Prostate gland (tissue), 2 donors: Measurements from ENCODE around the gene SLC28A1. TPM values are rescaled to one million over a fixed set of nuclear protein-coding genes. Genes with fewer than 3 reads are reported as not detected.
A peak's percentile ranks its signal among the peaks of the same experiment; 100 is the strongest.

Source experiments
- DNase-seq: peaks from one replicate; pipeline ENCODE4 v3.0.0-alpha.2; 2019; ENCODE audit warnings: low spot score
- H3K27ac ChIP-seq, 2 donors: fragments of 200-600 bp; sonication (generic); 2 replicates each; pipeline ENCODE4 v1.5.1; 2017 to 2019
- H3K27me3 ChIP-seq: fragments of 200-600 bp; sonication (generic); replicated peaks from 2 replicates; pipeline ENCODE4 v1.5.1; 2019; ENCODE audit not compliant: insufficient read depth
- H3K36me3 ChIP-seq, 2 donors: fragments of 200-600 bp; sonication (generic); 1 replicate in 1 of 2; 2 replicates in 1 of 2; pipeline versions ENCODE4 v1.5.1 to v1.8.1; 2017 to 2019
- H3K4me1 ChIP-seq: fragments of 200-600 bp; sonication (generic); replicated peaks from 2 replicates; pipeline ENCODE4 v1.5.1; 2019
- H3K4me3 ChIP-seq, 2 donors: fragments of 200-600 bp; sonication (generic); 2 replicates each; pipeline ENCODE4 v1.5.1; 2017 to 2019
- H3K9me3 ChIP-seq: fragments of 200-600 bp; sonication (generic); 2 replicates; pipeline ENCODE4 v1.5.1; 2017
- CTCF ChIP-seq, 4 experiments: fragments of 200-600 bp in 2 of 4; fragments of 450-650 bp in 2 of 4; sonication (generic) in 2 of 4; IDR thresholded peaks; 1 replicate in 3 of 4; 2 replicates in 1 of 4; pipeline ENCODE4 v1.5.1; 2016 to 2019; ENCODE audit warnings: antibody characterized with exemption in 4 of 4, mild to moderate bottlenecking in 2 of 4, moderate library complexity in 2 of 4
- POLR2A ChIP-seq: fragments of 450-650 bp; IDR thresholded peaks from one replicate; pipeline ENCODE4 v1.6.1; 2016; ENCODE audit warnings: antibody characterized with exemption, mild to moderate bottlenecking
- POLR2AphosphoS5 ChIP-seq: sonication (generic); formaldehyde crosslinking; IDR thresholded peaks from one replicate; pipeline ENCODE4 v1.6.1; 2017; ENCODE audit warnings: antibody characterized with exemption
- WGBS: methylation state at CpG from one replicate; pipeline ENCODE4 v1.1.5; 2018; 5-methylcytosine and 5-hydroxymethylcytosine counted together
- intact Hi-C: fragments of 100-400 bp; cut with DNase I; formaldehyde crosslinking; loops from one replicate; pipeline ENCODE4 v1.14.2; 2022
- total RNA-seq, 2 donors: library from RNA; depleted of rRNA; stranded (reverse); fragments of >200 nt; gene quantifications; one replicate each; pipeline ENCODE4 v1.1.0, GENCODE V29; 2016

Gene SLC28A1
- total RNA-seq, 2 donors from 2014 or later, result not detected

- WGBS, result under 1% methylated on average over 60 of the region's 66 CpGs
- H3K4me3 ChIP-seq, result peak overlapping the region; percentile 86 to 96
- H3K36me3 ChIP-seq, result no peaks in the 10 kb centered on the region
- no peaks in the 10 kb centered on the region for H3K27me3 ChIP-seq
- intact Hi-C loops, result no loop called here
- H3K9me3 ChIP-seq, result no peaks in the 10 kb centered on the region
- H3K27ac ChIP-seq, result peak overlapping the region; percentile 95 to 96
- peak; percentile 72 for TF ChIP-seq POLR2AphosphoS5
- peak; percentile 57 for TF ChIP-seq POLR2A
- TF ChIP-seq CTCF (IDR thresholded peaks at IDR 0.05), result peak in 1 of 4 experiments; percentile 21
- H3K4me1 ChIP-seq, result no peaks in the 10 kb centered on the region
- peak; percentile 76 for DNase-seq
Measured at GRCh38 chr15:84980196-84981053, 96.0 kb downstream of the SLC28A1 start.

GRCh38 chr15:84981054-84981710 is 96.7 kb downstream of the SLC28A1 start:
- peak; percentile 90 for DNase-seq
- TF ChIP-seq CTCF (IDR thresholded peaks at IDR 0.05) (peak in 3 of 4 experiments; percentile 27 to 76 (median 63)), POLR2AphosphoS5 (peak; percentile 74), POLR2A (peak; percentile 78)
- H3K9me3 ChIP-seq, result no peaks in the 10 kb centered on the region
- H3K27me3 ChIP-seq, result no peaks in the 10 kb centered on the region
- H3K4me3 ChIP-seq, result peak overlapping the region; percentile 86 to 96
- no peaks in the 10 kb centered on the region for H3K4me1 ChIP-seq
- 0% methylated on average over 32 of the region's 75 CpGs for WGBS
- intact Hi-C loops, result no loop called here
- H3K36me3 ChIP-seq, result no peaks in the 10 kb centered on the region
- peak overlapping the region; percentile 95 to 96 for H3K27ac ChIP-seq

- intact Hi-C loops, result no loop called here
- TF ChIP-seq POLR2AphosphoS5, result no peak
- TF ChIP-seq CTCF (IDR thresholded peaks at IDR 0.05), result peak in 1 of 4 experiments; percentile 19
- WGBS, result under 1% methylated on average over 88 of the region's 95 CpGs
Measured at GRCh38 chr15:84981711-84982300, 97.3 kb downstream of the SLC28A1 start, which contains the start of gene PDE8A. TSS of gene PDE8A (plus strand) at chr15:84981856. CDS start at chr15:84982163, 307 bp downstream.

GRCh38 chr15:84982301-84982920 is 97.9 kb downstream of the SLC28A1 start:
- Histone ChIP-seq H3K27ac (peak overlapping the region; percentile 95 to 96), H3K36me3 (no peaks in the 10 kb centered on the region), H3K4me3 (peak overlapping the region; percentile 86 to 96), H3K9me3 (no peaks in the 10 kb centered on the region), H3K4me1 (no peaks in the 10 kb centered on the region), H3K27me3 (no peaks in the 10 kb centered on the region)
- no peak for TF ChIP-seq POLR2AphosphoS5
- peak; percentile 35 for TF ChIP-seq POLR2A
- no peak for TF ChIP-seq CTCF (IDR thresholded peaks at IDR 0.05)
- peak; percentile 15 for DNase-seq
- 2% methylated on average over 46 of the region's 46 CpGs for WGBS
- intact Hi-C loops, result no loop called here

More at GRCh38 chr15:84981711-84982300, 97.3 kb downstream of the SLC28A1 start, which contains the start of gene PDE8A:
- peak; percentile 26 for DNase-seq
- H3K4me1 ChIP-seq, result no peaks in the 10 kb centered on the region
- H3K9me3 ChIP-seq, result no peaks in the 10 kb centered on the region
- H3K36me3 ChIP-seq, result no peaks in the 10 kb centered on the region
- no peaks in the 10 kb centered on the region for H3K27me3 ChIP-seq
- H3K27ac ChIP-seq, result peak within 1 kb of the TSS; percentile 95 to 96
- peak within 1 kb of the TSS; percentile 86 to 96 for H3K4me3 ChIP-seq
